HG03378 (cell line): Measurements from ENCODE around the gene PLPPR2.
"Not testable (repeated sequence)": the region's sequence is repeated elsewhere in the genome, so short reads cannot be mapped to it uniquely, and the experiment has no call there.

Experiments
- ATAC-seq: cut with Tn5 transposase; IDR thresholded peaks from one replicate; pipeline ENCODE4 v1.9.1; 2021; ENCODE audit warnings: mild to moderate bottlenecking, moderate library complexity; ENCODE audit not compliant: unreplicated experiment

Gene PLPPR2

GRCh38 chr19:11390933-11391680 lies 35.9 kb downstream of the PLPPR2 start:
- ATAC-seq = no peak

DNA sequence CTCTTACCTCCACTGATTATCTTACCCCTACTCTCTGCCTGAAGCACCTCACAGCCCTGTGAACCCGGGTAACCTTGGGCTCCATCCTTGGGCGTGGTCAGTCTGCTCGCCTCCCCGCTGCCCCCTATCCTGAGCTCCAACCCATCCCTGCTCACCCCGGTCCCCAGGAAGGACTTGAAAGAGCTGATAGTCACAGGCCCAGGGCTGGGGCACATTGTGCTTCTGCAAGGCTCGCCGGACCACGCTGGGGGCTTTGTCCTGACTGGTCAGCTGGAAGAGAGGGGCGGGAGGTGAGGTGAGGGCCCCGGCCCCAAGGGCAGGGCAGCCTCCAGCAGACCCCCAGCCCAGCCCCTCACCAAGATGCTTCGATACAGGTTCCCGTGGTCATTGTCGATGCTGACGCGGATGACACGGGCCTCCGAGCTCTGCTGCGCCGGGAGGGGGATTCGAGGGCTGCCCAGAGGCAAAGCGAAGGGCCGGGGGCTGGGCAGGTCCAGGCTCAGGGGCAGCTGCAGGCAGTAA lies 41.9 kb downstream of the PLPPR2 start:
- ATAC-seq = no peak

DNA sequence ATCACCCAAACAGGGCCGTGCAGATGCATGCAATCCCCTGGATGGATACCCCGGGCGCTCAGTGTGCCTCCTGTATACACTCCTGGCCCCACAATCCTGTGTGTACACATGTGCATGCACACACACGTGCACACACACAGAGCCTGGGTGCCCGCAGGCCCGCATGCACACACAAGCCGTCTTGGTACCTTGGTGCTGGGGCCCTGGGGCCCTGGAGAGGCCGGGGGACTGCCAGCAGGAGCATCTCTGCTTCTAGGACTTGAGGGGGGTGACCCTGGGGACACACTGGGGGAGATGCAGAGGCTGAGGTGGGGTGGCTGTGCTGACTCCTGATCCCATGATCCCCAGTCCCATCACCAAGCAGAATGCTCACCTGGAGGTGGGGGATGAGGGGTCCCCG lies 44.4 kb downstream of the PLPPR2 start:
- no peak for ATAC-seq

- no peak for ATAC-seq
These were observed 45.6 kb downstream of the PLPPR2 start for GRCh38 chr19:11400798-11401197.

- no peak for ATAC-seq
These were observed 46.7 kb downstream of the PLPPR2 start for GRCh38 chr19:11401808-11402543.

- no peak for ATAC-seq
These were observed 49.5 kb downstream of the PLPPR2 start for GRCh38 chr19:11404588-11405222.

DNA sequence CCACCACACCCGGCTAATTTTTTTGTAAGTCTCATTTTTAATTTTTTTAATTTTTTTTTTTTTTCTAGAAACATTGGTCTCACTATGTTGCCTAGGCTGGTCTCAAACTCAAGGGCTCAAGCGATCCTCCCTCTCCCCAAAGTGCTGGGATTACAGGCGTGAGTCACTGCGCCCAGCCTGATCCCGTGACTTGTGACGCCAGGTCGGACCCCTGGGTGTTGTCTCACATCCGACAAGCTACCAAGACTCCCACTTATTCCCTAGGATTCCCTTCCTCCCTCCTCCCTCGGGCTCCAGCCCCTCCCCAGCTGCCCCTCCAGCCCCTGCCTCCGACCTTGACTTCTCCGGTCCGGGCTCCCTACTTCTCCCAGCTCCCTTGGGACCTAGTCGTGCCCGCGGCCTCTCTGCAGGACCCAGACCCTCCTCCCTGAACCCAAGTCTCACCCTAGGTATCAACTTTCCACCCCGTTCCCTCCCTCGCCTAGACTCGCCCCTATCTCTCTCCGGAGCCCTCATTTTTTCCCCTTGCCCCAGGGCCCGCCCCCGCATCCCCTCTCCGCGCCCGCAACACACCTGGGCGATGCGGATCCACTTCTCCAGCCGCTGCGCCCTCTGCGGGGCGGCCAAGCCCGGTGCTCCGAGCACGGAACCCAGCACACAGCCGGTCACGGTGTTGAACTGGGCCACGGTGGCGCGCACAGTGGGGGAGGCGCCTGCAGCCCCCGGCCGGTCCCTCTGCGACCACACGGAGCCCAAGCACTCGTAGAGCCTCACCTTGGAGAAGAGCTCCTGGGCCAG lies 50.8 kb downstream of the PLPPR2 start:
- no peak for ATAC-seq

DNA sequence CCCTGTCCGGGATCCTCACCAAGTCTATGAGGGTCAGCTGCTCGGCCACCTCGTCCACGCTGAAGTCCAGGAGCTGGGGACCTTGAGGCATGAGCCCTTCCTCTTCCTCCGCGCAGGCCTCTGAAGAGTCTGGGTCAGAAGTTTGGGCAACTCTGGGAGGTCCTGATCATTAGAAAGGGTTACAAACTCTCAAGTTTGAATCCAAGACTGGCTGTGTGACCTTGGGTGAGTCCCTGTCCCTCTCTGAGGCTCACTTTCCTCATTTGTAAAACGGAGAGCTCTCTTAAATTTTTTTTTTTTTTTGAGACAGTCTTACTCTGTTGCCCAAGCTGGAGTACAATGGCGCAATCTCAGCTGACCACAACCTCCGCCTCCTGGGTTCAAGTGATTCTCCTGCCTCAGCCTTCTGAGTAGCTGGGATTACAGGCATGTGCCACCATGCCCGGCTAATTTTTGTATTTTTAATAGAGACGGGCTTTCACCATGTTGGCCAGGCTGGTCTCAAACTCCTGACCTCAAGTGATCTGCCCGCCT lies 51.5 kb downstream of the PLPPR2 start:
- not testable (repeated sequence) for ATAC-seq

DNA sequence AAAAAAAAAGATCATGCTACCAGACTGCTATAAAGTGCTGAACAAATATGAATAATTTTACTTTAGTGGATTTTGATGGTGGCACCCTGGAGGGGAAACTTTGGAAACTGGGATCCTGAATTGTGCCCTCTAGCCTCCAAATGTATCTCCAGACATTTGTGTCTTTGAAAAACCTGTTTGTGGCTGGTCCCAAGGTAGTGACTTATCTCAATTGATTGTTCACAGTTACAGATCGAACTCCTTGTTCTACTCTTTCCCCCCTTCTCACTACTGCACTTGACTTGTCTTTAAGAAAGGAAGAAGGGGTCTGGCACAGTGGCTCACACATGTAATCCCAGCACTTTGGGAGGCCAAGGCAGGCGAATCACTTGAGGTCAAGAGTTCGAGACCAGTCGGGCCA lies 53.4 kb downstream of the PLPPR2 start:
- ATAC-seq = no peak

GRCh38 chr19:11410682-11411081 lies 55.5 kb downstream of the PLPPR2 start:
- no peak for ATAC-seq

GRCh38 chr19:11414544-11414943 lies 59.3 kb downstream of the PLPPR2 start:
- no peak for ATAC-seq
